Prostate gland (tissue), 2 donors: Measurements from ENCODE around the gene DDX39A.

Experiments used
- POLR2A ChIP-seq: fragments of 450-650 bp; IDR thresholded peaks from one replicate; pipeline ENCODE4 v1.6.1; 2016; ENCODE audit warnings: antibody characterized with exemption, mild to moderate bottlenecking
- TF ChIP-seq, protein P1 (sequence below), 4 experiments: fragments of 200-600 bp in 2 of 4; fragments of 450-650 bp in 2 of 4; sonication (generic) in 2 of 4; IDR thresholded peaks; 1 replicate in 3 of 4; 2 replicates in 1 of 4; pipeline ENCODE4 v1.5.1; 2016 to 2019; ENCODE audit warnings: antibody characterized with exemption in 4 of 4, mild to moderate bottlenecking in 2 of 4, moderate library complexity in 2 of 4

DNA sequence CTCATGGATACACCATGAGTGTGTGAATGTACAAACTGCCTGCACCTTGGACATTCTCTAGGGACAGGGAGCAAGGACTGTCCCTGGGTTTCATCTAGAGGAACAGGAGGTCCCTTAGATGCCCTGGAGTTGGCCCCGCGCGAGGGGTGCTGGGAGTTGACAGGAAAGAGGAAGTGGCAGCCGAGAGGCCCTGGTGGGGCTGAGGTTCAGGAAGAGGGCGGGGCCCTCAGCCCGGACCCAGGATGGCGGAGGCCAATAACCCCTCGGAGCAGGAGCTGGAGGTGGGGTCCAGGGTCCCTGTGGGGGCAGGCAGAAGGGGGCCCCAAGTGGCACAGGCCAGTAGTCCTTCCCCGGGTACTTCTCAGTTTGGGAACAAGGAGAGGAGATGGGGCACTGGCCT lies 20.9 kb upstream of the DDX39A start:
- TF ChIP-seq, protein P1, sequence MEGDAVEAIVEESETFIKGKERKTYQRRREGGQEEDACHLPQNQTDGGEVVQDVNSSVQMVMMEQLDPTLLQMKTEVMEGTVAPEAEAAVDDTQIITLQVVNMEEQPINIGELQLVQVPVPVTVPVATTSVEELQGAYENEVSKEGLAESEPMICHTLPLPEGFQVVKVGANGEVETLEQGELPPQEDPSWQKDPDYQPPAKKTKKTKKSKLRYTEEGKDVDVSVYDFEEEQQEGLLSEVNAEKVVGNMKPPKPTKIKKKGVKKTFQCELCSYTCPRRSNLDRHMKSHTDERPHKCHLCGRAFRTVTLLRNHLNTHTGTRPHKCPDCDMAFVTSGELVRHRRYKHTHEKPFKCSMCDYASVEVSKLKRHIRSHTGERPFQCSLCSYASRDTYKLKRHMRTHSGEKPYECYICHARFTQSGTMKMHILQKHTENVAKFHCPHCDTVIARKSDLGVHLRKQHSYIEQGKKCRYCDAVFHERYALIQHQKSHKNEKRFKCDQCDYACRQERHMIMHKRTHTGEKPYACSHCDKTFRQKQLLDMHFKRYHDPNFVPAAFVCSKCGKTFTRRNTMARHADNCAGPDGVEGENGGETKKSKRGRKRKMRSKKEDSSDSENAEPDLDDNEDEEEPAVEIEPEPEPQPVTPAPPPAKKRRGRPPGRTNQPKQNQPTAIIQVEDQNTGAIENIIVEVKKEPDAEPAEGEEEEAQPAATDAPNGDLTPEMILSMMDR (IDR thresholded peaks at IDR 0.05) = no peak
- TF ChIP-seq POLR2A = no peak
